HG03135 (cell line): ENCODE data around the gene LIN52.

ENCODE experiments used
- ATAC-seq: cut with Tn5 transposase; IDR thresholded peaks from one replicate; pipeline ENCODE4 v1.9.1; 2021; ENCODE audit warnings: mild to moderate bottlenecking, moderate library complexity; ENCODE audit not compliant: unreplicated experiment

The LIN52 gene

GRCh38 chr14:74084277-74085046 is at the start of gene LIN52, which contains the start of gene ALDH6A1:
Gene LIN52 (plus strand): TSS chr14:74084956. CDS start chr14:74084975, 19 bp downstream.
Gene ALDH6A1 (minus strand): TSS chr14:74084453. CDS start chr14:74084394, 59 bp downstream.
- peak; percentile 88 for ATAC-seq

GRCh38 chr14:74035556-74035955 is 49.2 kb upstream of the LIN52 start:
- ATAC-seq: no peak

- ATAC-seq: no peak
Observed at GRCh38 chr14:74038020-74038859, 46.5 kb upstream of the LIN52 start.

GRCh38 chr14:74042296-74042695 is 42.5 kb upstream of the LIN52 start:
- no peak for ATAC-seq

- no peak for ATAC-seq
Observed at GRCh38 chr14:74045522-74045921, 39.2 kb upstream of the LIN52 start.

- no peak for ATAC-seq
Observed at GRCh38 chr14:74048281-74048680, 36.5 kb upstream of the LIN52 start.

- no peak for ATAC-seq
Observed at GRCh38 chr14:74049876-74050495, 34.8 kb upstream of the LIN52 start.

GRCh38 chr14:74062809-74063150 is 22.0 kb upstream of the LIN52 start:
- no peak for ATAC-seq

- ATAC-seq: no peak
Observed at GRCh38 chr14:74064426-74064825, 20.3 kb upstream of the LIN52 start.

- no peak for ATAC-seq
Observed at GRCh38 chr14:74064883-74065282, 19.9 kb upstream of the LIN52 start.

GRCh38 chr14:74065746-74066575 is 18.8 kb upstream of the LIN52 start:
- ATAC-seq: no peak

GRCh38 chr14:74077401-74077800 is 7.4 kb upstream of the LIN52 start:
- no peak for ATAC-seq

GRCh38 chr14:74080820-74081460 is 3.8 kb upstream of the LIN52 start:
- ATAC-seq: no peak

GRCh38 chr14:74081491-74081890 is 3.3 kb upstream of the LIN52 start:
- ATAC-seq: no peak

GRCh38 chr14:74083161-74083560 is 1.6 kb upstream of the LIN52 start:
- ATAC-seq: no peak

GRCh38 chr14:74083784-74084276 is 926 bp upstream of the LIN52 start:
- ATAC-seq: peak; percentile 8

GRCh38 chr14:74085047-74085637 is 386 bp downstream of the LIN52 start:
- peak; percentile 2 for ATAC-seq

GRCh38 chr14:74085828-74086227 is 1.1 kb downstream of the LIN52 start:
- no peak for ATAC-seq

GRCh38 chr14:74089251-74090020 is 4.7 kb downstream of the LIN52 start:
- ATAC-seq: no peak
